Adrenal gland (tissue), 5 donors: ENCODE results near the gene TRAPPC13.

ENCODE experiments used
- CTCF ChIP-seq, 6 experiments: fragments of 450-650 bp in 4 of 6; fragments of 200-600 bp in 2 of 6; sonication (generic) in 1 of 6; IDR thresholded peaks; 1 replicate in 5 of 6; 2 replicates in 1 of 6; pipeline versions ENCODE4 v1.5.1 to v1.8.0; 2016 to 2021; ENCODE audit warnings: antibody characterized with exemption in 6 of 6, mild to moderate bottlenecking in 2 of 6, moderate library complexity in 1 of 6
- POLR2A ChIP-seq, 2 donors: fragments of 450-650 bp; IDR thresholded peaks; one replicate each; pipeline ENCODE4 v1.6.1; 2017; ENCODE audit warnings: antibody characterized with exemption in 2 of 2, mild to moderate bottlenecking in 2 of 2, moderate library complexity in 1 of 2
- donor health status: DM: no; HTN: no; CAD: no.

GRCh38 chr5:65623482-65623881 lies 1.3 kb upstream of the TRAPPC13 start:
- TF ChIP-seq CTCF (IDR thresholded peaks at IDR 0.05) (no peak), POLR2A (IDR thresholded peaks at IDR 0.05) (no peak)
